GM12878 (cell line): ENCODE measurements around the gene ING1. TPM values are rescaled to one million over a fixed set of nuclear protein-coding genes. Genes with fewer than 3 reads are reported as not detected.

ENCODE experiments used
- BRCA1 ChIP-seq: IDR thresholded peaks from 2 replicates; pipeline ENCODE4 v1.6.1; 2011; ENCODE audit warnings: low read depth, low read length, improper control_type of control experiment
- CREM ChIP-seq: IDR thresholded peaks from 2 replicates; pipeline ENCODE4 v1.6.1; 2014; ENCODE audit warnings: antibody characterized with exemption, low read depth
- EGR1 ChIP-seq, 2 experiments: IDR thresholded peaks; 1 replicate in 1 of 2; 2 replicates in 1 of 2; pipeline ENCODE4 v1.6.1; 2011 to 2012; ENCODE audit warnings: low read depth in 2 of 2, low read length in 2 of 2, borderline replicate concordance in 1 of 2, mild to moderate bottlenecking in 1 of 2, moderate library complexity in 1 of 2
- FOXM1 ChIP-seq: IDR thresholded peaks from 2 replicates; pipeline ENCODE4 v1.6.1; 2012; ENCODE audit warnings: low read depth, mild to moderate bottlenecking, inconsistent platforms, low read length, moderate library complexity
- IKZF2 ChIP-seq, 2 experiments: fragments of 450-650 bp; IDR thresholded peaks; 2 replicates each; pipeline ENCODE4 v1.6.1; 2017; ENCODE audit warnings: mild to moderate bottlenecking in 2 of 2, moderate library complexity in 2 of 2
- MTA2 ChIP-seq: fragments of 450-650 bp; IDR thresholded peaks from 2 replicates; pipeline ENCODE4 v1.6.1; 2016; ENCODE audit warnings: low read depth, mild to moderate bottlenecking, moderate library complexity
- MTA3 ChIP-seq: IDR thresholded peaks from 2 replicates; pipeline ENCODE4 v1.6.1; 2012; ENCODE audit warnings: low read length, inconsistent platforms, borderline replicate concordance
- NFYA ChIP-seq: IDR thresholded peaks from 2 replicates; pipeline ENCODE4 v1.6.1; 2011; ENCODE audit warnings: low read depth, mild to moderate bottlenecking, low read length, improper control_type of control experiment, borderline replicate concordance
- NRF1 ChIP-seq: conservative IDR thresholded peaks from 2 replicates; pipeline ENCODE4 v1.6.1; 2011; ENCODE audit warnings: mild to moderate bottlenecking, low read depth, low read length, improper control_type of control experiment
- RAD51 ChIP-seq: fragments of 450-650 bp; IDR thresholded peaks from 2 replicates; pipeline ENCODE4 v1.6.1; 2016; ENCODE audit warnings: moderate library complexity, mild to moderate bottlenecking, inconsistent platforms
- RB1 ChIP-seq: fragments of 450-650 bp; formaldehyde crosslinking; IDR thresholded peaks from 2 replicates; pipeline ENCODE4 v1.6.1; 2017; ENCODE audit warnings: mild to moderate bottlenecking, borderline replicate concordance
- RELB ChIP-seq: fragments of 450-650 bp; IDR thresholded peaks from 2 replicates; pipeline ENCODE4 v1.6.1; 2017; ENCODE audit warnings: low read depth, mild to moderate bottlenecking, moderate library complexity
- RFX5 ChIP-seq: IDR thresholded peaks from 2 replicates; pipeline ENCODE4 v1.6.1; 2011; ENCODE audit warnings: low read depth, low read length, improper control_type of control experiment
- RUNX3 ChIP-seq: IDR thresholded peaks from 2 replicates; pipeline ENCODE4 v1.6.1; 2012; ENCODE audit warnings: low read length, inconsistent platforms
- SP1 ChIP-seq: IDR thresholded peaks from one replicate; pipeline ENCODE4 v1.6.1; 2011; ENCODE audit warnings: low read depth, low read length
- SRF ChIP-seq, 2 experiments: IDR thresholded peaks; 2 replicates each; pipeline ENCODE4 v1.6.1; 2011; ENCODE audit warnings: low read depth in 2 of 2, low read length in 2 of 2, mild to moderate bottlenecking in 1 of 2, moderate library complexity in 1 of 2
- SUPT20H ChIP-seq: IDR thresholded peaks from 2 replicates; pipeline ENCODE4 v1.6.1; 2011; ENCODE audit warnings: low read depth, mild to moderate bottlenecking, low read length, moderate library complexity, borderline replicate concordance; ENCODE audit not compliant: control insufficient read depth
- ZBTB40 ChIP-seq: fragments of 450-650 bp; IDR thresholded peaks from 2 replicates; pipeline ENCODE4 v1.6.1; 2016; ENCODE audit warnings: mild to moderate bottlenecking, moderate library complexity, borderline replicate concordance
- ZNF384 ChIP-seq: IDR thresholded peaks from 2 replicates; pipeline ENCODE4 v1.6.1; 2012; ENCODE audit warnings: low read depth, mild to moderate bottlenecking, low read length, improper control_type of control experiment, borderline replicate concordance
- ZNF687 ChIP-seq: fragments of 450-650 bp; IDR thresholded peaks from 2 replicates; pipeline ENCODE4 v1.6.1; 2017; ENCODE audit warnings: mild to moderate bottlenecking, moderate library complexity
- polyA plus RNA-seq, 11 experiments: library from polyadenylated mRNA; depleted of rRNA in 4 of 11; unstranded in 6 of 11; stranded (reverse) in 5 of 11; fragments of >200 nt; fragmentation: Nextera tagmentation in 4 of 11; fragmentation: Illumina TruSeq in 1 of 11; extraction: Ambion mirVana in 4 of 11; extraction: Trizol in 1 of 11; gene quantifications; 1 replicate in 1 of 11; 2 replicates in 10 of 11; pipeline versions ENCODE4 v1.2.1 to v1.2.3, GENCODE V29; 2011 to 2016; ENCODE audit warnings: inconsistent platforms in 2 of 11, missing spikeins in 2 of 11, low read depth in 1 of 11
- total RNA-seq, 4 experiments: library from RNA; depleted of rRNA in 3 of 4; stranded (reverse); fragments of >200 nt in 3 of 4; fragmentation: Illumina TruSeq in 1 of 4; extraction: Trizol in 1 of 4; gene quantifications; 2 replicates each; pipeline versions ENCODE4 v1.2.1 to v1.2.3, GENCODE V29; 2013 to 2021

Gene ING1
- total and polyA plus RNA-seq, 10 of the 15 experiments (the other 5 are each of a cell fraction or from before 2014, with no cell fraction given), result 1.3 to 20.4 (median 13.1) TPM

- TF ChIP-seq ZNF687 (no peak), MTA2 (no peak), CREM (no peak), BRCA1 (no peak), RELB (no peak), NFYA (no peak), RAD51 (no peak), MTA3 (no peak; the same call in 1 of the 2 replicates), SP1 (no peak), RUNX3 (no peak), NRF1 (no peak), SRF (IDR thresholded peaks at IDR 0.05; ENCODE audit: low read depth in 2 of 2, low read length in 2 of 2) (no peak), RFX5 (no peak), IKZF2 (IDR thresholded peaks at IDR 0.05) (peak; percentile 76 to 77), SUPT20H (no peak), RB1 (no peak), ZNF384 (no peak), ZBTB40 (no peak), EGR1 (IDR thresholded peaks at IDR 0.05; ENCODE audit: borderline replicate concordance in 1 of 2, low read depth in 2 of 2, low read length in 2 of 2) (no peak; a peak in 1 of 3 replicates), FOXM1 (no peak)
These were observed 36.6 kb upstream of the ING1 start (continued) for GRCh38 chr13:110676595-110677587.
